Ovary (tissue), 3 donors: ENCODE measurements around the gene SGCD.

Experiments
- CTCF ChIP-seq, 3 donors: fragments of 450-650 bp in 2 of 3; fragments of 200-600 bp in 1 of 3; IDR thresholded peaks; one replicate each; pipeline versions ENCODE4 v1.5.1 to v1.8.0; 2016 to 2022; ENCODE audit warnings: antibody characterized with exemption in 3 of 3, mild to moderate bottlenecking in 1 of 3
- POLR2A ChIP-seq: fragments of 450-650 bp; IDR thresholded peaks from one replicate; pipeline ENCODE4 v1.6.1; 2017; ENCODE audit warnings: antibody characterized with exemption, mild to moderate bottlenecking, moderate library complexity
- donor health status: DM: no; HTN: no; CAD: no.

DNA sequence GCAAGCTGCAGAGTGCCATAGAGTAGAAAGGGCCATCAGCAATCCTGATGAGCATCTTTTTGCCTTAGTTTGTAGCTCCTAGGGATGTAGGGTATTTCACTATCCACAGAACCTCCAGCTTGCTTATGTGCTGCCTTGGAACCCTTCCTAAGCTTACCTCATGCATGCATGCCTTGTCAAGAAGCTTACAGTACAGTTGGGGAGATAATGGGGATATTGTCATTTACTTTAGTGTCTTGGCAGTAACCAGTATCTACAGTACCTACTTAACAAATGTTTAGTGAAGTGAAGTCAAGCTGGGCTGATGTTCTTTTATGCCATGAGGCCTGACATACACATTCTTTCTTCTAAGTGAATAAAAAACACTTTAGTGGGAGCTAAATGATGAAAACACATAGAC is 358.5 kb downstream of the SGCD start:
- TF ChIP-seq CTCF (IDR thresholded peaks at IDR 0.05) (no peak), POLR2A (no peak)
